Colonic mucosa (tissue), 4 donors: Measurements from ENCODE around the gene ARHGAP29. TPM values are rescaled to one million over a fixed set of nuclear protein-coding genes. Genes with fewer than 3 reads are reported as not detected.

Experiments
- DNase-seq: peaks from one replicate; pipeline ENCODE4 v3.0.0-alpha.2; 2020
- H3K27ac ChIP-seq: fragments of 200-600 bp; one replicate; pipeline ENCODE4 v1.8.0; 2021
- H3K27me3 ChIP-seq: fragments of 200-600 bp; one replicate; pipeline ENCODE4 v1.8.0; 2021
- H3K36me3 ChIP-seq: fragments of 200-600 bp; one replicate; pipeline ENCODE4 v1.8.0; 2021
- H3K4me1 ChIP-seq: fragments of 200-600 bp; one replicate; pipeline ENCODE4 v1.8.0; 2021; ENCODE audit warnings: mild to moderate bottlenecking
- H3K4me3 ChIP-seq: fragments of 200-600 bp; one replicate; pipeline ENCODE4 v1.8.0; 2021
- H3K9ac ChIP-seq, 2 donors: one replicate each; pipeline ENCODE4 v1.7.0; 2013; ENCODE audit warnings: control low read depth in 2 of 2, low read depth in 2 of 2, low read length in 2 of 2
- H3K9me3 ChIP-seq: fragments of 200-600 bp; one replicate; pipeline ENCODE4 v1.8.0; 2021
- CTCF ChIP-seq: fragments of 200-600 bp; IDR thresholded peaks from one replicate; pipeline ENCODE4 v1.8.0; 2022; ENCODE audit warnings: antibody characterized with exemption, mild to moderate bottlenecking
- intact Hi-C: fragments of 100-400 bp; cut with DNase I; formaldehyde crosslinking; loops from one replicate; pipeline ENCODE4 v1.14.1; 2022
- total RNA-seq, 2 donors: library from RNA; stranded (reverse); fragmentation: NEBNext Ultra II Directional in 1 of 2; extraction: Animal tissue kit (Norgen Biotek cat#: 25700) in 1 of 2; gene quantifications; one replicate each; pipeline ENCODE4 v1.2.1, GENCODE V29; 2021
- donor health status: healthy.
- donor health status: DM: no; HTN: no; CAD: no.
- donor health status: DM: no; HTN: no; CAD: no.

ARHGAP29 gene
- total RNA-seq, 2 donors from 2014 or later: 2.5 to 8.6 TPM

GRCh38 chr1:94143809-94144176 lies 93.6 kb downstream of the ARHGAP29 start:
- Histone ChIP-seq H3K9me3 (no peaks in the 10 kb centered on the region), H3K4me3 (no peak overlapping the region), H3K9ac (no peak overlapping the region), H3K4me1 (no peaks in the 10 kb centered on the region), H3K27ac (no peak overlapping the region), H3K36me3 (no peaks in the 10 kb centered on the region), H3K27me3 (no peaks in the 10 kb centered on the region)
- TF ChIP-seq CTCF: no peak
- intact Hi-C loops: no loop called here
- no peak for DNase-seq

GRCh38 chr1:94143173-94143808 lies 94.1 kb downstream of the ARHGAP29 start:
- intact Hi-C loops: no loop called here
- H3K4me3 ChIP-seq: no peak overlapping the region
- DNase-seq: no peak
- no peak for TF ChIP-seq CTCF
- no peak overlapping the region for H3K9ac ChIP-seq
- H3K4me1 ChIP-seq: no peaks in the 10 kb centered on the region
- no peaks in the 10 kb centered on the region for H3K36me3 ChIP-seq
- H3K9me3 ChIP-seq: no peaks in the 10 kb centered on the region
- no peak overlapping the region for H3K27ac ChIP-seq
- H3K27me3 ChIP-seq: no peaks in the 10 kb centered on the region

GRCh38 chr1:94142583-94142982 lies 94.8 kb downstream of the ARHGAP29 start:
- no peaks in the 10 kb centered on the region for H3K36me3 ChIP-seq
- H3K9ac ChIP-seq: no peak overlapping the region
- H3K4me3 ChIP-seq: no peak overlapping the region
- no peaks in the 10 kb centered on the region for H3K9me3 ChIP-seq
- no peak for DNase-seq
- TF ChIP-seq CTCF: no peak
- H3K4me1 ChIP-seq: no peaks in the 10 kb centered on the region
- intact Hi-C loops: no loop called here
- no peaks in the 10 kb centered on the region for H3K27me3 ChIP-seq
- no peak overlapping the region for H3K27ac ChIP-seq

- intact Hi-C loops: no loop called here
- Histone ChIP-seq H3K9me3 (no peaks in the 10 kb centered on the region), H3K27me3 (no peaks in the 10 kb centered on the region), H3K4me3 (no peak overlapping the region), H3K36me3 (no peaks in the 10 kb centered on the region), H3K4me1 (no peaks in the 10 kb centered on the region), H3K27ac (no peak overlapping the region), H3K9ac (no peak overlapping the region)
- no peak for TF ChIP-seq CTCF
- DNase-seq: no peak
Observed at GRCh38 chr1:94142022-94142421, 95.4 kb downstream of the ARHGAP29 start.

- no peak for TF ChIP-seq CTCF
Observed at GRCh38 chr1:94132111-94132510, 105.3 kb downstream of the ARHGAP29 start.

More at GRCh38 chr1:94132111-94132510, 105.3 kb downstream of the ARHGAP29 start:
- H3K4me1 ChIP-seq: no peaks in the 10 kb centered on the region
- no peaks in the 10 kb centered on the region for H3K27me3 ChIP-seq
- no peak for DNase-seq
- no peaks in the 10 kb centered on the region for H3K9me3 ChIP-seq
- no peak overlapping the region for H3K27ac ChIP-seq
- no peak overlapping the region for H3K4me3 ChIP-seq
- H3K36me3 ChIP-seq: no peaks in the 10 kb centered on the region
- intact Hi-C loops: no loop called here
- H3K9ac ChIP-seq: no peak overlapping the region
